ENCODE measurements around the gene CALN1. TPM values are rescaled to one million over a fixed set of nuclear protein-coding genes. Genes with fewer than 3 reads are reported as not detected.

CALN1 gene
- total RNA-seq, 1 experiment from 2014 or later: not detected

DNA sequence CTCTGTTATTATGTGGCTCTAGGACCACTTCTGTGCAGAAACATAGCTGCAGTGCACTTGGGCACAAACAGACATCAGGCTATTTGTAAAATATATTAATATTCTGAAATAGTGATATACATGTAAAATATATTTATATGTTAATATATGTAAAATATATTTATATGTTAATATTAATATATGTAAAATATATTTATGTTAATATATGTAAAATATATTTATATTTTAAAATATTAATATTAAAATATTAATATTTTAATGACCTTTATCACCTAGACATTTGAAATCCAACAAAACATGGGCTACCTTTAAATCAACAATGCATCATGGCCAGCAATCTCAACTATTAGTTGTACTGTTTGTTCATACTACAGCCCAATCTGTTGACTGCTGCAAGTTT is 347.2 kb downstream of the CALN1 start:
- Histone ChIP-seq H3K4me3 (ENCODE audit: low read length) (no peak overlapping the region), H3K4me2 (ENCODE audit: low read depth, low read length, poor library complexity, severe bottlenecking) (no peak overlapping the region), H3K9me3 (ENCODE audit: low read length) (no peaks in the 10 kb centered on the region), H3K79me2 (ENCODE audit: low read length) (no peaks in the 10 kb centered on the region), H3K27me3 (ENCODE audit: low read length) (no peaks in the 10 kb centered on the region), H3K27ac (ENCODE audit: low read length) (no peak overlapping the region), H4K20me1 (ENCODE audit: insufficient read depth, low read depth, low read length) (no peaks in the 10 kb centered on the region), H2AFZ (ENCODE audit: low read length) (no peak overlapping the region), H3K9me2 (replicated peaks; ENCODE audit: insufficient read depth, low read length) (no peaks in the 10 kb centered on the region), H3K9ac (ENCODE audit: low read length) (no peak overlapping the region), H3K4me1 (ENCODE audit: low read length) (no peaks in the 10 kb centered on the region), H3K36me3 (ENCODE audit: insufficient read depth, low read length) (no peaks in the 10 kb centered on the region)
- no peak for DNase-seq

DNA sequence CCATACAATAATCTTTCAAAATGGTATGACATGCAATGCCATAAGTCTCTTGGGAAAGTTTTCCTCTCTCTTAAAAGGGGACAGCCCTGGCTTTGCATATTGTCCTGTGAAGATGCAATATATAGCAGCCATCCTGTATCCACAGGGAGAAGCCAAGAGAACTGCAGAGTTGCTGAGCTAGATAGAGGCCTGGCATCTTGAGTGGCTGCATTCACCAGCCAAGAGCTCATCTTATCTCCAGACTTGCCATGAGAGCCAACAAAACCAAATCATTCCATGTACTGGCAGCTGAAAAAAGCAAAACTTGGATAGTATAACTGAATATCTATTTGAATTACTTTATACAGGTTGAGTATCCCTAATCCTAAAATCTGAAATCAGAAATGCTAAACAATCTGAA is 348.8 kb downstream of the CALN1 start:
- DNase-seq: no peak
- Histone ChIP-seq H3K27ac (ENCODE audit: low read length) (no peak overlapping the region), H3K79me2 (ENCODE audit: low read length) (no peaks in the 10 kb centered on the region)

DNA sequence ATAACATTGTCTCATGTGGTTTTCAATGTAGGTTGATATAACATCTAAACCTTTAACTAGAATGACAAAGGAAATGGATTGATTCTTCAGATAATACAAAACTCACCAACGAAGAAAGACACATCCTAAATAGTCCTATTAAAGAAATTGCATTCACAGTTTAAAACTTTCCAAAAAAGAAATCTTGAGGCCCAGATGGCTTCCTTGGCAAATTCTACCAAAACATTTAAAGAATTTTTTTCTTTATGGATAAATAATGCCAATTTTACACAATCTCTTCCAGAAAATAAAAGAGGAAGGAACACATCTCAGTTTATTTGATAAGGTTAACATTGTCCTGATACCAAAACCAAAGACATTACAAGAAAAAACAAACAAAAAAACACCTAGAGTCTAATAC is 349.5 kb downstream of the CALN1 start:
- Histone ChIP-seq H3K4me1 (ENCODE audit: low read length) (no peaks in the 10 kb centered on the region), H3K4me3 (ENCODE audit: low read length) (no peak overlapping the region), H3K9ac (ENCODE audit: low read length) (no peak overlapping the region), H3K9me2 (replicated peaks; ENCODE audit: insufficient read depth, low read length) (no peaks in the 10 kb centered on the region), H3K36me3 (ENCODE audit: insufficient read depth, low read length) (no peaks in the 10 kb centered on the region), H3K27ac (ENCODE audit: low read length) (no peak overlapping the region), H3K4me2 (ENCODE audit: low read depth, low read length, poor library complexity, severe bottlenecking) (no peak overlapping the region), H4K20me1 (ENCODE audit: insufficient read depth, low read depth, low read length) (no peaks in the 10 kb centered on the region), H3K9me3 (ENCODE audit: low read length) (no peaks in the 10 kb centered on the region), H3K27me3 (ENCODE audit: low read length) (no peaks in the 10 kb centered on the region), H2AFZ (ENCODE audit: low read length) (no peak overlapping the region), H3K79me2 (ENCODE audit: low read length) (no peaks in the 10 kb centered on the region)
- DNase-seq: no peak

More for the DNA sequence above, 348.8 kb downstream of the CALN1 start:
- H3K4me2 ChIP-seq (ENCODE audit: low read depth, low read length, poor library complexity, severe bottlenecking): no peak overlapping the region
- H4K20me1 ChIP-seq (ENCODE audit: insufficient read depth, low read depth, low read length): no peaks in the 10 kb centered on the region
- H3K36me3 ChIP-seq (ENCODE audit: insufficient read depth, low read length): no peaks in the 10 kb centered on the region
- H3K4me3 ChIP-seq (ENCODE audit: low read length): no peak overlapping the region
- H3K9ac ChIP-seq (ENCODE audit: low read length): no peak overlapping the region
- H3K27me3 ChIP-seq (ENCODE audit: low read length): no peaks in the 10 kb centered on the region
- no peaks in the 10 kb centered on the region for H3K4me1 ChIP-seq (ENCODE audit: low read length)
- no peaks in the 10 kb centered on the region for H3K9me3 ChIP-seq (ENCODE audit: low read length)
- H3K9me2 ChIP-seq (replicated peaks; ENCODE audit: insufficient read depth, low read length): no peaks in the 10 kb centered on the region
- H2AFZ ChIP-seq (ENCODE audit: low read length): no peak overlapping the region

DNA sequence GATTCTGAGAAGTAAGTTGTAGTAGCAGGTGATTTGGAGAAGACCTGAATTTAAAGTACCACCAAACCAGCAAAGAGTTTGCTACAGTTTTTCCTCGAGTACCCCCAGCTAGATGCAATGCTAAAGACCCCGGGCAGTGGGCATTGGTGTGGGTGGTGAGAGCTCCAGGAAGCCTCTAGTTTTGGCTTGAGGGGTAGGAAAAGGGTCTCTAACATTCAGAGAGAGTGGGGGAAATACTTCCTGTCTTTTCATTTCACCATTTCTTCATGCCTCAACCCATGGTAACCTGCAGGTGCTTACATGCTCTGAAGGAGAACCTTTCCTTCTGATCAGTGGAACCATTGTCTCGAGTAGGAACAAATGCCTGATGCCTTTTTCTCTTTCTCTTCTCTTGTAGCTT is 352.2 kb downstream of the CALN1 start:
- Histone ChIP-seq H3K9ac (ENCODE audit: low read length) (no peak overlapping the region), H3K79me2 (ENCODE audit: low read length) (no peaks in the 10 kb centered on the region), H3K4me1 (ENCODE audit: low read length) (no peaks in the 10 kb centered on the region), H3K4me2 (ENCODE audit: low read depth, low read length, poor library complexity, severe bottlenecking) (no peak overlapping the region), H3K9me3 (ENCODE audit: low read length) (no peaks in the 10 kb centered on the region), H4K20me1 (ENCODE audit: insufficient read depth, low read depth, low read length) (no peaks in the 10 kb centered on the region), H3K9me2 (replicated peaks; ENCODE audit: insufficient read depth, low read length) (no peaks in the 10 kb centered on the region), H3K4me3 (ENCODE audit: low read length) (no peak overlapping the region), H3K27me3 (ENCODE audit: low read length) (no peaks in the 10 kb centered on the region), H3K27ac (ENCODE audit: low read length) (no peak overlapping the region), H2AFZ (ENCODE audit: low read length) (no peak overlapping the region), H3K36me3 (ENCODE audit: insufficient read depth, low read length) (no peaks in the 10 kb centered on the region)
- no peak for DNase-seq

DNA sequence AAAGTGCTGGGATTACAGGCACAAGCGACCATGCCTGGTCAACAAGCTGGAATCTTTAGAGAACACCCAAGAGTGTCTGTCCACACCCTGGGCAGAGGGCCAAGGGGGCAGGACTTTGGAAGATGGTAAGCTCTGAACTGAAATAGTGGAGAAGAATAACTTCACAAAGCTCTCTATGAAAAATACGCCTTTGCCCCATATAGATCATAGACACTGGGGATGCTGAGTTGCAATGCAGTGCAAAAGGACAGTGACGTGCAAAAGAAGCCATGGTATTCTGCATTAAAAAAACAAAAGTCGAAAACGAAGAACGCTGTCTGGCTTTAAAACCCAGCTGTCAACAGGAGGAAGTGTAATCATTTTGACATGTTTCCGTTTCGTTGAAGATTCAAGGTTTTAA is 353.6 kb downstream of the CALN1 start:
- H3K4me2 ChIP-seq (ENCODE audit: low read depth, low read length, poor library complexity, severe bottlenecking): no peak overlapping the region

DNA sequence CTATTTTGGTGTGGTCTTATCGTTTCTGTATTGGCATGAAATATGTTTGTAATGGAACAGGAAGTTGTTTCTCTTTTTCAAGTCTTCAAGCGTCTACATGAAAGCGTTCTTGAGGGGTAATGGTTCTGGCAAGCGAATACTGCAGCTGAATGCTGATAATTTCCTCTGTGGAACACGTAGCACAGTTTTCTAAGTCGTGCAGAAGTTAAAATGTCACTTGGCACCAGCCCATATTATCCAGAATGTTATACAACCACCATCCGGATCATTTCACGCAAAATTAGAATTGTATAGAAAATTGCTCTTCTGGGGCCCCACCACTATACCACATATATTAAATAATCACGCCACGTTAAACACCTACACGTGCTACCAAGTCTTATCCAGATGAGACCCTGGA is 354.3 kb downstream of the CALN1 start:
- no peaks in the 10 kb centered on the region for H3K79me2 ChIP-seq (ENCODE audit: low read length)
- H3K9me2 ChIP-seq (replicated peaks; ENCODE audit: insufficient read depth, low read length): no peaks in the 10 kb centered on the region
- no peak overlapping the region for H2AFZ ChIP-seq (ENCODE audit: low read length)
- H3K27ac ChIP-seq (ENCODE audit: low read length): no peak overlapping the region
- H3K4me1 ChIP-seq (ENCODE audit: low read length): no peaks in the 10 kb centered on the region
- H3K36me3 ChIP-seq (ENCODE audit: insufficient read depth, low read length): no peaks in the 10 kb centered on the region
- no peak for DNase-seq
- H3K4me3 ChIP-seq (ENCODE audit: low read length): no peak overlapping the region
- H3K27me3 ChIP-seq (ENCODE audit: low read length): no peaks in the 10 kb centered on the region
- H3K9ac ChIP-seq (ENCODE audit: low read length): no peak overlapping the region
- no peak overlapping the region for H3K4me2 ChIP-seq (ENCODE audit: low read depth, low read length, poor library complexity, severe bottlenecking)
- H4K20me1 ChIP-seq (ENCODE audit: insufficient read depth, low read depth, low read length): no peaks in the 10 kb centered on the region
- H3K9me3 ChIP-seq (ENCODE audit: low read length): no peaks in the 10 kb centered on the region

More for the DNA sequence above, 353.6 kb downstream of the CALN1 start:
- H3K27ac ChIP-seq (ENCODE audit: low read length): no peak overlapping the region
- no peak overlapping the region for H2AFZ ChIP-seq (ENCODE audit: low read length)
- no peak overlapping the region for H3K9ac ChIP-seq (ENCODE audit: low read length)
- no peaks in the 10 kb centered on the region for H3K36me3 ChIP-seq (ENCODE audit: insufficient read depth, low read length)
- no peaks in the 10 kb centered on the region for H3K9me3 ChIP-seq (ENCODE audit: low read length)
- DNase-seq: no peak
- no peaks in the 10 kb centered on the region for H3K79me2 ChIP-seq (ENCODE audit: low read length)
- H3K4me3 ChIP-seq (ENCODE audit: low read length): no peak overlapping the region
- no peaks in the 10 kb centered on the region for H4K20me1 ChIP-seq (ENCODE audit: insufficient read depth, low read depth, low read length)
- no peaks in the 10 kb centered on the region for H3K27me3 ChIP-seq (ENCODE audit: low read length)
- no peaks in the 10 kb centered on the region for H3K9me2 ChIP-seq (replicated peaks; ENCODE audit: insufficient read depth, low read length)
- H3K4me1 ChIP-seq (ENCODE audit: low read length): no peaks in the 10 kb centered on the region

DNA sequence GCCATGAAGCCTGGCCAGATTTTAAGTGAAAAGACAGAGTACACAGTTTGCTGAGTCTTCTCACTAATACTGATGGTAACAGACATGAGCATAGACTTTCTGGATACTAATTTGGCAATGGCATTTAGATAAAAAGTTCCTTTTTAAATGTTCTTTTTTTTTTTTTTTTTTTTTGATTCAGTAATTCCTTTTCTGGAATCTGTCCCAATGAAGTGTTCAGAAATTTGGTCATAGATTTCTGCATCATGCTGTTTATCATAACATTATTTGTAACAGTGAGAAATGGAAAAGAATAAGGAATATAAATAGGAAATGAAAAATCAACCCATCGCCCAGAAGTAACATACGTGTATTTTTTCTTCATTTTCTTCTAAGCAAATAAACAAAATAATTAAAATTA is 354.9 kb downstream of the CALN1 start:
- Histone ChIP-seq H3K4me1 (ENCODE audit: low read length) (no peaks in the 10 kb centered on the region), H3K79me2 (ENCODE audit: low read length) (no peaks in the 10 kb centered on the region), H4K20me1 (ENCODE audit: insufficient read depth, low read depth, low read length) (no peaks in the 10 kb centered on the region), H3K9me3 (ENCODE audit: low read length) (no peaks in the 10 kb centered on the region), H3K4me2 (ENCODE audit: low read depth, low read length, poor library complexity, severe bottlenecking) (no peak overlapping the region), H3K9me2 (replicated peaks; ENCODE audit: insufficient read depth, low read length) (no peaks in the 10 kb centered on the region), H3K4me3 (ENCODE audit: low read length) (no peak overlapping the region), H3K27ac (ENCODE audit: low read length) (no peak overlapping the region), H3K27me3 (ENCODE audit: low read length) (no peaks in the 10 kb centered on the region), H3K36me3 (ENCODE audit: insufficient read depth, low read length) (no peaks in the 10 kb centered on the region), H2AFZ (ENCODE audit: low read length) (no peak overlapping the region), H3K9ac (ENCODE audit: low read length) (no peak overlapping the region)
- no peak for DNase-seq

DNA sequence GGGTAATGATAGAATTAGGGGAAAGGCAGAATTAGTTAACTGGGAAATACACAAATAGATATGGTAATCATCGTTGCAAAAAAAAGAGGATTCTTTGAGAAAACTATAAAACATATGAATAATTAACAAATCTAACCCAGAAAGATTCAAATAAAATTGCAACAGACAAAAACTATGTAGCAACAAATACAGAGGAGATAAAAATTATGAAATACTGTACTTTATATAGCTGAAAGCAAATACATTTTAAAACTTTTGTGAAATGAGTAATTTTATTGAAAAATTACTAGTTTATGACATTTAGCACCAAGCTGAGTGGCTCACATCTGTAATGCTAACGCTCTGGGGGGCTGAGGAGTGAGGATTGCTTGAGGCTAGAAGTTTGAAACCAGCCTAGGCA is 356.7 kb downstream of the CALN1 start:
- H2AFZ ChIP-seq (ENCODE audit: low read length): no peak overlapping the region
- H3K36me3 ChIP-seq (ENCODE audit: insufficient read depth, low read length): no peaks in the 10 kb centered on the region
- no peaks in the 10 kb centered on the region for H3K79me2 ChIP-seq (ENCODE audit: low read length)
- no peak overlapping the region for H3K4me3 ChIP-seq (ENCODE audit: low read length)
- H3K9me2 ChIP-seq (replicated peaks; ENCODE audit: insufficient read depth, low read length): no peaks in the 10 kb centered on the region
- no peak overlapping the region for H3K4me2 ChIP-seq (ENCODE audit: low read depth, low read length, poor library complexity, severe bottlenecking)
- no peak overlapping the region for H3K9ac ChIP-seq (ENCODE audit: low read length)
- no peaks in the 10 kb centered on the region for H3K4me1 ChIP-seq (ENCODE audit: low read length)
- no peaks in the 10 kb centered on the region for H3K9me3 ChIP-seq (ENCODE audit: low read length)
- no peaks in the 10 kb centered on the region for H4K20me1 ChIP-seq (ENCODE audit: insufficient read depth, low read depth, low read length)
- DNase-seq: no peak
- no peak overlapping the region for H3K27ac ChIP-seq (ENCODE audit: low read length)
- H3K27me3 ChIP-seq (ENCODE audit: low read length): no peaks in the 10 kb centered on the region

DNA sequence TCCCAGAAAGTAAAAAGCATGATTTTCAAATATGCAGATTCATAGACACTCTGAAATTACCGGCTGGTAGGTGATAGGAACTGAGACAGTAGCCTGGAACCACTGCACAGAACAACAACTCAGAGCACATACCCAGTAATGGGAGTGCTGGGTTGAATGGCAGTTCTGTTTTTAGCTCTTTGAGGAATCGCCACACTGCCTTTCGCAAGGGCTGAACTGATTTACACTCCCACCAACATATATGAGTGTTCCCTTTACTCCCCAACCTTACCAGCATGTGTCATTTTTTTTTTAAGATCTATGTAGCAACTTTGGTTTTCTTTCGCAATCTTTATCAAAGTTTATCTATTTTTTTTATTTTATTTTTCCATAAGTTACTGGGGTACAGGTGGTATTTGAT is 358.8 kb downstream of the CALN1 start:
- Histone ChIP-seq H3K4me3 (ENCODE audit: low read length) (no peak overlapping the region), H3K4me2 (ENCODE audit: low read depth, low read length, poor library complexity, severe bottlenecking) (no peak overlapping the region), H3K27me3 (ENCODE audit: low read length) (no peaks in the 10 kb centered on the region), H3K9me2 (replicated peaks; ENCODE audit: insufficient read depth, low read length) (no peaks in the 10 kb centered on the region), H3K27ac (ENCODE audit: low read length) (no peak overlapping the region), H3K79me2 (ENCODE audit: low read length) (no peaks in the 10 kb centered on the region), H2AFZ (ENCODE audit: low read length) (no peak overlapping the region), H3K9ac (ENCODE audit: low read length) (no peak overlapping the region), H4K20me1 (ENCODE audit: insufficient read depth, low read depth, low read length) (no peaks in the 10 kb centered on the region), H3K4me1 (ENCODE audit: low read length) (no peaks in the 10 kb centered on the region), H3K9me3 (ENCODE audit: low read length) (no peaks in the 10 kb centered on the region), H3K36me3 (ENCODE audit: insufficient read depth, low read length) (no peaks in the 10 kb centered on the region)
- DNase-seq: no peak
